ENCODE measurements around the gene NEK9. TPM values are rescaled to one million over a fixed set of nuclear protein-coding genes. Genes with fewer than 3 reads are reported as not detected.

Gene NEK9
- 25.9 and 28.3 TPM in 2 replicates for total RNA-seq (ENCODE audit: low replicate concordance)

- peak; percentile 65 for DNase-seq (ENCODE audit: low spot score)
- Mint-ChIP-seq H3K9me3 (no peaks in the 10 kb centered on the region), H3K27me3 (ENCODE audit: insufficient read depth, low read depth) (peaks cover 2% of the 10 kb centered on the region), H3K4me1 (peaks cover 21% of the 10 kb centered on the region), H3K27ac (peak within 1 kb of the TSS; percentile 96), H3K36me3 (peaks cover 6% of the 10 kb centered on the region), H3K4me3 (peak within 1 kb of the TSS; percentile 83)
- peak within 1 kb of the TSS; percentile 72 for H3K4me2 ChIP-seq
- H3K9ac ChIP-seq = peak within 1 kb of the TSS; percentile 50
- H3K4me3 ChIP-seq = peak within 1 kb of the TSS; percentile 51
- no peaks in the 10 kb centered on the region for H3K36me3 ChIP-seq
- H3K4me1 ChIP-seq = no peaks in the 10 kb centered on the region
- H3F3A ChIP-seq (ENCODE audit: low read depth) = peaks cover 6% of the 10 kb centered on the region
- no peaks in the 10 kb centered on the region for H4K20me1 ChIP-seq (ENCODE audit: low read depth)
- TF ChIP-seq, protein P1, sequence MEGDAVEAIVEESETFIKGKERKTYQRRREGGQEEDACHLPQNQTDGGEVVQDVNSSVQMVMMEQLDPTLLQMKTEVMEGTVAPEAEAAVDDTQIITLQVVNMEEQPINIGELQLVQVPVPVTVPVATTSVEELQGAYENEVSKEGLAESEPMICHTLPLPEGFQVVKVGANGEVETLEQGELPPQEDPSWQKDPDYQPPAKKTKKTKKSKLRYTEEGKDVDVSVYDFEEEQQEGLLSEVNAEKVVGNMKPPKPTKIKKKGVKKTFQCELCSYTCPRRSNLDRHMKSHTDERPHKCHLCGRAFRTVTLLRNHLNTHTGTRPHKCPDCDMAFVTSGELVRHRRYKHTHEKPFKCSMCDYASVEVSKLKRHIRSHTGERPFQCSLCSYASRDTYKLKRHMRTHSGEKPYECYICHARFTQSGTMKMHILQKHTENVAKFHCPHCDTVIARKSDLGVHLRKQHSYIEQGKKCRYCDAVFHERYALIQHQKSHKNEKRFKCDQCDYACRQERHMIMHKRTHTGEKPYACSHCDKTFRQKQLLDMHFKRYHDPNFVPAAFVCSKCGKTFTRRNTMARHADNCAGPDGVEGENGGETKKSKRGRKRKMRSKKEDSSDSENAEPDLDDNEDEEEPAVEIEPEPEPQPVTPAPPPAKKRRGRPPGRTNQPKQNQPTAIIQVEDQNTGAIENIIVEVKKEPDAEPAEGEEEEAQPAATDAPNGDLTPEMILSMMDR (IDR thresholded peaks at IDR 0.05) = no peak
- no peak for TF ChIP-seq EZH2 (IDR thresholded peaks at IDR 0.05)
- TF ChIP-seq EZH2phosphoT487 (IDR thresholded peaks at IDR 0.05) = peak; percentile 47
- H3K79me2 ChIP-seq (ENCODE audit: low read depth) = peaks cover 5% of the 10 kb centered on the region
- H3K27me3 ChIP-seq = no peaks in the 10 kb centered on the region
- H2AFZ ChIP-seq (replicated peaks) = peak within 1 kb of the TSS; percentile 15
- H3K27ac ChIP-seq = peak within 1 kb of the TSS; percentile 48
- no peaks in the 10 kb centered on the region for H3K9me3 ChIP-seq (ENCODE audit: low read depth)
Measured at GRCh38 chr14:75126679-75127473, at the start of gene NEK9. Gene NEK9, minus strand, starts transcription at chr14:75127048. Its CDS starts 127 bp downstream, at chr14:75126921.

DNA sequence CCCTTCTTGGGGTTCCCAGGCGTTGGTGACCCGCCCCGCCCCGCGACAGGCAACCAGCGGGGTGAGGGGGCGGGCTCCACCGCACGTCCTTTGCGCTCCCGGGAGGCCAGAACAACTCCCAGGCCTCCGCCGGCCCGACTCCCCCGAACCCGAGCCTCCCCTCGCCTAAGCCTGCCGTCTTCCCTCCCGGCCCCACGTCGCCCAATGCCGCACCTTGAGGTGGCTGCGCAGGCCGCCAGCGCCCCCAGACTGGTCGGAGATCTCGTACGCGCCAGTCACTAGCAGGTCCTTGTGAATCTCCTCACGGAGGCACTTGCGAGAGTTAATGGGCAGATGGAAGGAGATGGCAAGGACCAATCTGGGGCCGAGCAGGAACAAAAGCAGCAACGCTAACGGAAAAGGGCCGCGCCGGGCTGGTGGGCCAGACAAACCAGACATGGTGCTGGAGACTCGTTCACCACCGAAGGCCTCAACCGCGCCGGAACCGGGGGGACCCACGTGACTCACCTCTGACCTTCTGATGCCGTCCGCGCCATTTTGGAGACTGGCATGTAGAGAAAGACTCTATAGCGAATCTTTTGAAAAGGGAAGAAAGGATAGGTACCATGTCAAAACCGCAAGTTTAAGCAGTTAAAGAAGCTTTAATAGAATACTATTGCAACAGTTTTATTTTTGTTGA, 49.4 kb upstream of the NEK9 start, which contains the start of gene TMED10:
Gene TMED10, minus strand, starts transcription at position 471 of the 679 bp plus-strand sequence. Its CDS starts 33 bp downstream, at position 438.
- no peaks in the 10 kb centered on the region for H3K27me3 ChIP-seq
- peaks cover 41% of the 10 kb centered on the region for H4K20me1 ChIP-seq (ENCODE audit: low read depth)
- DNase-seq (ENCODE audit: low spot score) = peak; percentile 95
- H3K79me2 ChIP-seq (ENCODE audit: low read depth) = peaks cover 50% of the 10 kb centered on the region
- peak within 1 kb of the TSS; percentile 98 for H3K4me3 Mint-ChIP-seq
- peak within 1 kb of the TSS; percentile 89 for H3K4me2 ChIP-seq
- TF ChIP-seq, protein P1 (IDR thresholded peaks at IDR 0.05) = peak; percentile 23
- TF ChIP-seq EZH2 (IDR thresholded peaks at IDR 0.05) (no peak), EZH2phosphoT487 (IDR thresholded peaks at IDR 0.05) (no peak)
- peak within 1 kb of the TSS; percentile 69 for H3K4me3 ChIP-seq
- H3K9me3 ChIP-seq (ENCODE audit: low read depth) = no peaks in the 10 kb centered on the region
- H3K9ac ChIP-seq = peak within 1 kb of the TSS; percentile 87
- peaks cover 22% of the 10 kb centered on the region for H3K4me1 Mint-ChIP-seq
- peaks cover 10% of the 10 kb centered on the region for H3K27me3 Mint-ChIP-seq (ENCODE audit: insufficient read depth, low read depth)
- H3K36me3 Mint-ChIP-seq = peaks cover 5% of the 10 kb centered on the region
- peaks cover 8% of the 10 kb centered on the region for H3K4me1 ChIP-seq
- no peaks in the 10 kb centered on the region for H3K9me3 Mint-ChIP-seq
- H3K36me3 ChIP-seq = no peaks in the 10 kb centered on the region
- peak within 1 kb of the TSS; percentile 97 for H3K27ac Mint-ChIP-seq
- H3F3A ChIP-seq (ENCODE audit: low read depth) = peaks cover 4% of the 10 kb centered on the region
- peak within 1 kb of the TSS; percentile 88 for H3K27ac ChIP-seq
- H2AFZ ChIP-seq (replicated peaks) = peak within 1 kb of the TSS; percentile 99

DNA sequence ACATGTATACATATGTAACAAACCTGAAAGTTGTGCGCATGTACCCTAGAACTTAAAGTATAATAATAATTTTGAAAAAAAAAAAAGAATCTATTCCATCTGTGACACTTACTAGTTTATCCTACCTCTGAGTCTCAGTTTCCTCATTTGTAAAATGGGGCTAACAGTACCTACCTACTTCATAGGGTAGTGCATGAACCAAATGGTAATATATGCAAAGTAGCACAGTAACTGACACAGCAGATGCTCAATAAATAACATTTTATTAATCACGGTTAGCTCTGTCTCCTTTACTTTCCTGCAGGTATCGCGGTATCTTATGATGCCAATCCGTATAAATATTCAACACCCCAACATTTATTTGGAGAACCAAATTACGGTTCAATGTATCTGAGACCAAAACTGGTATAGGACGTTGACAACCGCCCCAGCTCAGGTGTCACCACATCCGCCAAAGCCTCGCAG, 48.9 kb upstream of the NEK9 start:
- peaks cover 10% of the 10 kb centered on the region for H3K27me3 Mint-ChIP-seq (ENCODE audit: insufficient read depth, low read depth)

More for the DNA sequence above, 48.9 kb upstream of the NEK9 start:
- DNase-seq (ENCODE audit: low spot score) = no peak
- Histone ChIP-seq H3F3A (ENCODE audit: low read depth) (no peaks in the 10 kb centered on the region), H3K9ac (peak overlapping the region; percentile 87), H3K36me3 (no peaks in the 10 kb centered on the region), H3K9me3 (ENCODE audit: low read depth) (no peaks in the 10 kb centered on the region), H3K4me3 (peak overlapping the region; percentile 69), H3K4me2 (peak overlapping the region; percentile 89), H3K27me3 (no peaks in the 10 kb centered on the region), H3K27ac (peak overlapping the region; percentile 88), H4K20me1 (ENCODE audit: low read depth) (peaks cover 44% of the 10 kb centered on the region), H3K79me2 (ENCODE audit: low read depth) (peaks cover 56% of the 10 kb centered on the region), H3K4me1 (peaks cover 4% of the 10 kb centered on the region), H2AFZ (replicated peaks) (no peak overlapping the region)
- H3K36me3 Mint-ChIP-seq = peaks cover 7% of the 10 kb centered on the region
- TF ChIP-seq, protein P1 (IDR thresholded peaks at IDR 0.05) = no peak
- TF ChIP-seq EZH2 (IDR thresholded peaks at IDR 0.05) (no peak), EZH2phosphoT487 (IDR thresholded peaks at IDR 0.05) (no peak)
- peaks cover 19% of the 10 kb centered on the region for H3K4me1 Mint-ChIP-seq
- H3K9me3 Mint-ChIP-seq = no peaks in the 10 kb centered on the region
- peak overlapping the region; percentile 98 for H3K4me3 Mint-ChIP-seq
- peak overlapping the region; percentile 50 for H3K27ac Mint-ChIP-seq

All from neural progenitor cell (in vitro differentiated cells).